Measurements from ENCODE around the gene DSP. TPM values are rescaled to one million over a fixed set of nuclear protein-coding genes. Genes with fewer than 3 reads are reported as not detected.

The DSP gene
- total RNA-seq, 2 donors from 2014 or later: 60.6 to 211 TPM

GRCh38 chr6:7532821-7533220 is 8.7 kb upstream of the DSP start:
- Histone ChIP-seq H3K9me3 (no peaks in the 10 kb centered on the region), H3K4me3 (no peak overlapping the region), H3K27ac (peak overlapping the region; percentile 35 to 55), H3K36me3 (no peaks in the 10 kb centered on the region), H3K27me3 (replicated peaks; ENCODE audit: insufficient read depth) (no peaks in the 10 kb centered on the region), H3K4me1 (replicated peaks) (no peaks in the 10 kb centered on the region)
- no peak for DNase-seq (ENCODE audit: low spot score)
- intact Hi-C loops (cut with DNase I): no loop called here
- 41% methylated on average over 8 of the region's 8 CpGs for WGBS
- TF ChIP-seq POLR2A (IDR thresholded peaks at IDR 0.05): no peak
- TF ChIP-seq POLR2AphosphoS5 (IDR thresholded peaks at IDR 0.05): no peak
- TF ChIP-seq CTCF (IDR thresholded peaks at IDR 0.05): no peak

GRCh38 chr6:7534192-7534591 is 7.3 kb upstream of the DSP start:
- Histone ChIP-seq H3K36me3 (no peaks in the 10 kb centered on the region), H3K4me1 (replicated peaks) (no peaks in the 10 kb centered on the region), H3K27me3 (replicated peaks; ENCODE audit: insufficient read depth) (no peaks in the 10 kb centered on the region), H3K9me3 (no peaks in the 10 kb centered on the region), H3K4me3 (no peak overlapping the region), H3K27ac (no peak overlapping the region)
- 100% methylated on average over 5 of the region's 5 CpGs for WGBS
- TF ChIP-seq POLR2A (IDR thresholded peaks at IDR 0.05) (no peak), POLR2AphosphoS5 (IDR thresholded peaks at IDR 0.05) (no peak), CTCF (IDR thresholded peaks at IDR 0.05) (no peak)
- no peak for DNase-seq (ENCODE audit: low spot score)
- intact Hi-C loops (cut with DNase I): no loop called here

GRCh38 chr6:7535498-7535897 is 6.0 kb upstream of the DSP start:
- no peak for DNase-seq (ENCODE audit: low spot score)
- no peaks in the 10 kb centered on the region for H3K4me1 ChIP-seq (replicated peaks)
- H3K9me3 ChIP-seq: no peaks in the 10 kb centered on the region
- H3K27me3 ChIP-seq (replicated peaks; ENCODE audit: insufficient read depth): no peaks in the 10 kb centered on the region
- H3K4me3 ChIP-seq: no peak overlapping the region
- H3K27ac ChIP-seq: no peak overlapping the region
- TF ChIP-seq POLR2A (IDR thresholded peaks at IDR 0.05) (no peak), POLR2AphosphoS5 (IDR thresholded peaks at IDR 0.05) (no peak), CTCF (IDR thresholded peaks at IDR 0.05) (no peak)
- 87% methylated on average over 5 of the region's 5 CpGs for WGBS
- intact Hi-C loops (cut with DNase I): no loop called here
- no peaks in the 10 kb centered on the region for H3K36me3 ChIP-seq

- no peaks in the 10 kb centered on the region for H3K27me3 ChIP-seq (replicated peaks; ENCODE audit: insufficient read depth)
- no peak overlapping the region for H3K4me3 ChIP-seq
- intact Hi-C loops (cut with DNase I): no loop called here
- H3K4me1 ChIP-seq (replicated peaks): no peaks in the 10 kb centered on the region
- H3K9me3 ChIP-seq: no peaks in the 10 kb centered on the region
- H3K36me3 ChIP-seq: no peaks in the 10 kb centered on the region
- WGBS: 71% methylated on average over 4 of the region's 4 CpGs
- DNase-seq (ENCODE audit: low spot score): no peak
- no peak overlapping the region for H3K27ac ChIP-seq
- TF ChIP-seq POLR2AphosphoS5 (IDR thresholded peaks at IDR 0.05) (no peak), CTCF (IDR thresholded peaks at IDR 0.05) (no peak), POLR2A (IDR thresholded peaks at IDR 0.05) (no peak)
Observed at GRCh38 chr6:7537565-7538174, 3.8 kb upstream of the DSP start.

- H3K27ac ChIP-seq: no peak overlapping the region
- no peak overlapping the region for H3K4me3 ChIP-seq
- intact Hi-C loops (cut with DNase I): no loop called here
- no peaks in the 10 kb centered on the region for H3K9me3 ChIP-seq
- H3K27me3 ChIP-seq (replicated peaks; ENCODE audit: insufficient read depth): no peaks in the 10 kb centered on the region
- H3K4me1 ChIP-seq (replicated peaks): no peaks in the 10 kb centered on the region
- no peak for TF ChIP-seq CTCF (IDR thresholded peaks at IDR 0.05)
- no peak for TF ChIP-seq POLR2A (IDR thresholded peaks at IDR 0.05)
- no peak for TF ChIP-seq POLR2AphosphoS5 (IDR thresholded peaks at IDR 0.05)
- 46% methylated on average over 5 of the region's 5 CpGs for WGBS
- DNase-seq (ENCODE audit: low spot score): no peak
- no peaks in the 10 kb centered on the region for H3K36me3 ChIP-seq
Observed at GRCh38 chr6:7538484-7538883, 3.0 kb upstream of the DSP start.
